GM19468 (cell line): Measurements from ENCODE around the gene DPM3.

Source experiments
- ATAC-seq: cut with Tn5 transposase; IDR thresholded peaks from one replicate; pipeline ENCODE4 v1.9.1; 2021; ENCODE audit warnings: mild to moderate bottlenecking, moderate library complexity, moderate number of reproducible peaks; ENCODE audit not compliant: unreplicated experiment; ENCODE audit errors: extremely low read depth

Gene DPM3

DNA sequence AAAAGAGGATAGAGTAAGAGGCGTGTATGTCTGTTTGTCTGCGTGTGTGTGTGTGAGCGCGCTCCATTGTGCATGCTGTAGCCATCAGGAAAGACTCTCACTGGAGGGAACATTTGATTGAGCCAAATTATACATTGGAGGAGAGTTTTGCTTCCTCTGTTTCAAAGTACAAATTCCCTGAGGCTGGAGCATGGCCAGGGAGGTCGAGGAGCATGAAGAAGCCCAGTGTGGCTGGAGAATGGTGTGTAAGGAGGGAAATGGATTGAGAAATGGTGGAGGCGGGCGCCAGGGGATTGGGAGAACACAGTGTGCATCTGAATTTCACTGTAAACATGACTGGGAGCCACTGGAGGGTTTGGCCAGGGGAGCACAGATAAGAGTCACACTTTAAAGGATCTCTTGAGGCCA, 34.7 kb downstream of the DPM3 start:
- no peak for ATAC-seq

DNA sequence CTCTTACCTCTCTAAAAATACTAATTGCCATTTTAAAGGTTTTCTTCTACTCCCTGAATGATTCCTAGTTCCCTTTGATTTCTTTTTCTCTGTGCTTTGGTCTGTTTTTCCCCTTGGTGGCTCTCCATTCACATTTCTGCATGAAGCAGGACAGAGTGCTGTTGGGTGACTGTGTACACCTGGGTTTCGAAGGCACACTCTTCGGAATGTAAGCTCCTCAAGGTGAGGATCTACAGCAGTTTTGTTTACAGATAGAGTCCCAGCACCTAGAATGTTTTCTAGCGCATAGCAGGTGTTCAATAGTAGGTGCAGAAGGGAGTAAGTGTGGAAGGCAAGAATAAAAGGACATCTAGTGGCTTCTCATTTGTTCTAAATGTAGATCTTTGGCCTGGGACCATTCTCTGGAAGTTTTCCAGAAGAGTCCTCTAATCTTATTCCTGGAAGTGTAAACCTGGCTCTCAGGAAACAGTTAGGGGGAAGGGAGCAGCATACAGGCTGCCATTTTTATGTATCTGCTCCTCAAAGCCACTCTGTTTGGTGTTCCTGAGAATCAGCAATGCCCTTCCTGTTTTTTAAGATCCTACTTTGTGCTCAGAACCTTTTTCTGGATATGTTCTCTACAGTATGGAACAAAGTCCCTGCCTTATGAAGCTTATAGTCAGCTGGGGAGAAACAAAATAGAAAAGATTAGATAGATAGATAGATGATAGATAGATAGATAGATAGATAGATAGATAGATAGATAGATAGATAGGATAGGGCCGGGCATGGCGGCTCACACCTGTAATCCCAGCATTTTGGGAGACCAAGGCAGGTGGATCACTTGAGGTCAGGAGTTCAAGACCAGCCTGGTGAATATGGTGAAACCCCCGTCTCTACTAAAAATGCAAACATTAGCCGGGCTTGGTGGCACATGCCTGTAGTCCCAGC, 35.5 kb downstream of the DPM3 start:
- no peak for ATAC-seq

- ATAC-seq, result no peak
Observed at GRCh38 chr1:155103325-155103724, 37.0 kb downstream of the DPM3 start.

DNA sequence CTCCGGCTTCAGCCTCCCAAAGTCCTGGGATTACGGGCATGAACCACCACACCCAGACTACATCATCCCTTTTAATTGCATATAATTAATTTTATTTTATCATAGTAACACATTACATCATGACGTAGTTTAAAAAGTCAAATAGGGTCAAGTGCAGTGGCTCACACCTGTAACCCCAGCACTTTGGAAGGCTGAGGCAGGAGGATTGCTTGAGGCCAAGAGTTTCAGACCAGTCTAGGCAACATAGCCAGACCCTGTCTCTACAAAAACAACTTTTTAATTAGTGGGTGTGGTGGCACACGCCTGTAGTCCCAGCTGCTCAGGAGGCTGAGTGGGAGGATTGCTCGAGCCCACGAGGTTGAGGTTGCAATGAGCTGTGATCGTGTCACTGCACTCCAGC, 41.0 kb downstream of the DPM3 start:
- ATAC-seq, result no peak

DNA sequence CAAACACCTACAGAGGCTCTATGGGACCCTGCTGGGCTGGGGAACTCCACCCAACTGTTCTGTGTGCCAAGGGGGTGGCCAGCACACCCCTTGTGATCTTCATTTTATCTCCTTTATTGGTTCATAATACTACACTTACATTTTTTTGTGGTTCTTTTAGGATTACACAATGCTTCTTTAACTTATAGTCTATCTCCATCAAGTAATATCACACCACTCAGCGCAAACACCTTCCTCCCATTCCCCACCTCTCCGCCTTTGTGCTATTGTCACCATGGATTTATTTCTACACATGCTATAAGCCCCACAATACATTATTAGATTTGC, 45.7 kb downstream of the DPM3 start:
- ATAC-seq, result no peak

DNA sequence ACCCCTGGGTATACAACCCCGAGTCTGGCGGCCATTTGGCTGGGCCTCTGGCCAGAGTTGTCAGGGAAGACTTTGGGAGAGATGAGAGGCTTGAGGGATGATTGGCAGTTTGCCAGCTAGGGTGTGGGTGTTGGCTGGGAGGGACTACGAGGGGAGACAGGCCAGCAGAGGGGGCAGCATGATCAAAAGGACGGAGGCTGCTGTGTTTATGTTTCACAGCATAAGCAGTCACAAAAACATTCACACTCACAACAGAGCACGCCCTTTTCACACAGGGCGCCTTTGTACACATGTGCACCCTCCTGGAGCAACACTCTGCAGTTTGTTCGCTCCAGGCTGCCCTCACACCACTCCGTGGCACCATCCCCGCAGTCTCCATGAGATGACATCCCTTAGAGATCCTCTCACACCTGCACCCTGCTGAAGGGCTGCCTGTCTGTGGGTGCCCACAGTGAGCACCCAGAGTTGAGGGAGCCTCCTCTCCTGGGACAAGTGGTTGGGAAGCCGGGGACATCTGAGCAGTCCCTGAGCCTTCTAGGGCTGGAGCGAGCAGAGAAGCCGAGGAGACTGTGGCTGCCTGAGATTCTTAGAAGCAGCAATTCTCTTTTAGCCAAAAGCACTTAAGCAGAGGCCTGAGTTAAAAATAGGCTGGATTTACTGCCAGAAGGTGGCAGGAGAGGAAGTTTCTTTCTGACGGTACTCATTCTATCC, 46.3 kb downstream of the DPM3 start:
- no peak for ATAC-seq

- ATAC-seq, result no peak
Observed at GRCh38 chr1:155092641-155093040, 47.7 kb downstream of the DPM3 start.

DNA sequence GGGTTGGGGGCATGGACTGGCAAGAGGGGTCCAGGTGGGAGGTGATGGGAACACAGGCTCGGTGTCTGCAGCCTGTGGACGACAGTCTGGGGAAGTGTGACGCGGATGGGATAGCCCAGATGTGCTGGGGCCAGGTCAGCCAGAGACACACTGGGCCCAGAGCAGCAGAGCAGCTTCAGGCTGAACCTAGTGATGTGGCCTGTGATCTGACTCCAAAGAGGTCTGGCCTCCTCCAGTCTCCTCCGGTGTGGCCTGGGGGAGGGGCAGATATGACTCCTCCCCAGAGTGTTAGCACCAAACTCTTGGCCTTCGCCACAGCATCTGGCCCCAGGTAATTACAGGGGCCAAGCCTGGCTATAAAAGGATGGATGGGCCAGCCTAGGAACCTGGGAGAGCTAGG, 48.2 kb downstream of the DPM3 start:
- no peak for ATAC-seq

DNA sequence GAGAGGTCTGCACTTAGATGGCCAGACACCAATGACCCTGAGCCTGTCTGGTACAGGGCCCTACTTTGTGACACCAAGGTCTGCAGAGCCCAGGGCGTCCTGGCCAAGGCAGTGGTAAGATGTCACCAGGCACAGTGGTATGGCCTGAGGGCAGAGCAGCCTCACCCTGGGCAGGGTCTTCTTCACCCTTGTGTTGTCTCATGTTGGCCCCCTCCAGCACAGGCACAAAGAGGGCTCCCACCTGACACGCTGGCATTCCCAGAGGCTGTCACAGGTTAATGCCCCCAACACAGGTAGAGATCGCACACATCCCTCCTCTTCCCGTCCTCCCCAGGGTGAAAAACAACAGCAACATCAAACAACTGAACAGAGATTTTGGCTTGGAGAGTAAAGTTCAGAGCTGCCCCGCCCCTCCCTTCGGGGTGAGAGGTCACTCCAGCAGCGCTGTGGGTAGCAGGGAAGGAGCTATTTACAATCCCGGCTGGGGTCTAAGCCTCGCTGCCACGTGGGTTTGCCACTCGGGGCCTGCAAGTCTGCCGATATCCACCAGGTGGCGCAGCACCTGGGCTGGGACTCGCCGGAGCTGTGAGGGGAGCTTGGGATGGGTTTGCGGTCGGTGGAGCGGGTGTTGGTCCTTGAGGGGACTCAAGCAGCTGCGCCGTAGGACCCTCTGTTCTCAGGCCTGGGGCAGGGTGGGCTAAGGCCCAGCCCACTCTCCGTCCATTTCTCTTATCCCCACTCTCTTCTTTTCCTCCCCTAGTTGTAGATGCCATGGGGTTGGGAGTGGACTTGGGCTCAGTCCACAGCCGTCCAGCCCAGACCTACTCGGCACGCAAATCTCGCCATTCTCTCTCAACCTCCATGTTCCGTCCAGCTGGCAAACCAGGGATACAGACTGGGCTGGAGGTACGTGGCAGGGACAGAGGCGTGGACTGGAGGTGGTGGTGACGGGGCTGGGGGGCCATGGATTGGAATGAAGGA, 49.0 kb downstream of the DPM3 start:
- ATAC-seq, result no peak
